Osteocyte (in vitro differentiated cells): ENCODE results near the gene RPLP2. TPM values are rescaled to one million over a fixed set of nuclear protein-coding genes. Genes with fewer than 3 reads are reported as not detected.

Experiments used
- DNase-seq: peaks from one replicate; pipeline ENCODE4 v3.0.0; 2021; ENCODE audit warnings: mixed read lengths; ENCODE audit not compliant: unreplicated experiment; ENCODE audit errors: extremely low spot score
- H3K27ac Mint-ChIP-seq: one replicate; pipeline ENCODE4 v1.8.0; 2021; ENCODE audit warnings: mild to moderate bottlenecking, mixed read lengths; ENCODE audit not compliant: unreplicated experiment
- H3K27me3 Mint-ChIP-seq: one replicate; pipeline ENCODE4 v1.8.0; 2021; ENCODE audit warnings: mixed read lengths; ENCODE audit not compliant: unreplicated experiment
- H3K36me3 Mint-ChIP-seq: one replicate; pipeline ENCODE4 v1.8.0; 2021; ENCODE audit warnings: mixed read lengths; ENCODE audit not compliant: unreplicated experiment
- H3K4me1 Mint-ChIP-seq: one replicate; pipeline ENCODE4 v1.8.0; 2021; ENCODE audit warnings: mixed read lengths; ENCODE audit not compliant: unreplicated experiment
- H3K4me3 Mint-ChIP-seq: one replicate; pipeline ENCODE4 v1.8.0; 2021; ENCODE audit warnings: mild to moderate bottlenecking, moderate library complexity, mixed read lengths; ENCODE audit not compliant: unreplicated experiment
- H3K9me3 Mint-ChIP-seq: one replicate; pipeline ENCODE4 v1.8.0; 2021; ENCODE audit warnings: mixed read lengths; ENCODE audit not compliant: unreplicated experiment
- total RNA-seq: library from RNA; stranded (reverse); gene quantifications from 2 replicates; pipeline ENCODE4 v1.2.1, GENCODE V29; 2021
- TF ChIP-seq, protein P1 (sequence below): fragments of 200-600 bp; sonication (generic); IDR thresholded peaks from 2 replicates; pipeline ENCODE4 v1.5.0; 2021; ENCODE audit warnings: antibody characterized with exemption, mild to moderate bottlenecking, moderate library complexity

Gene RPLP2
- total RNA-seq, 1 donor from 2014 or later, result 1,500 TPM

DNA sequence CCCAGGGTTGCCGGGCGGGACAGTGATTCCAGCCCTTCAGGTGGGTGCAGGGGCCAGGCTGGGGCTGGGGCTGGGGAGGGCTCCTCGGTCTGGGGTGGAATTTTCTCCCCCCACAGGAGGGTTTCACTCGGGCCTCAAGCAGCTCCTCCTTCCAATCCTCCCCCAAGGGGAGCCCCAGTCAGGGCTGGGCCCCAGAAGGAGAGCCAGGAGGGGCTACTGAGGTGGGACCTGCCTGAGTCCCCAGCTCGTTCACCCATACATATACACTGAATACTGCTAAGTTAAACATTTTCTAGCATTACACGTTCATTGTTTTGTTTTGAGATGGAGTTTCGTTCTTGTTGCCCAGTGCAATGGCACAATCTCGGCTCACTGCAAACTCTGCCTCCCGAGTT lies 16.5 kb downstream of the RPLP2 start:
- Mint-ChIP-seq H3K36me3 (peaks cover 10% of the 10 kb centered on the region), H3K27me3 (no peaks in the 10 kb centered on the region), H3K4me1 (peaks cover 47% of the 10 kb centered on the region), H3K9me3 (no peaks in the 10 kb centered on the region), H3K27ac (no peak overlapping the region), H3K4me3 (peak overlapping the region; percentile 40)
- TF ChIP-seq, protein P1, sequence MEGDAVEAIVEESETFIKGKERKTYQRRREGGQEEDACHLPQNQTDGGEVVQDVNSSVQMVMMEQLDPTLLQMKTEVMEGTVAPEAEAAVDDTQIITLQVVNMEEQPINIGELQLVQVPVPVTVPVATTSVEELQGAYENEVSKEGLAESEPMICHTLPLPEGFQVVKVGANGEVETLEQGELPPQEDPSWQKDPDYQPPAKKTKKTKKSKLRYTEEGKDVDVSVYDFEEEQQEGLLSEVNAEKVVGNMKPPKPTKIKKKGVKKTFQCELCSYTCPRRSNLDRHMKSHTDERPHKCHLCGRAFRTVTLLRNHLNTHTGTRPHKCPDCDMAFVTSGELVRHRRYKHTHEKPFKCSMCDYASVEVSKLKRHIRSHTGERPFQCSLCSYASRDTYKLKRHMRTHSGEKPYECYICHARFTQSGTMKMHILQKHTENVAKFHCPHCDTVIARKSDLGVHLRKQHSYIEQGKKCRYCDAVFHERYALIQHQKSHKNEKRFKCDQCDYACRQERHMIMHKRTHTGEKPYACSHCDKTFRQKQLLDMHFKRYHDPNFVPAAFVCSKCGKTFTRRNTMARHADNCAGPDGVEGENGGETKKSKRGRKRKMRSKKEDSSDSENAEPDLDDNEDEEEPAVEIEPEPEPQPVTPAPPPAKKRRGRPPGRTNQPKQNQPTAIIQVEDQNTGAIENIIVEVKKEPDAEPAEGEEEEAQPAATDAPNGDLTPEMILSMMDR, result no peak
- DNase-seq, result no peak

DNA sequence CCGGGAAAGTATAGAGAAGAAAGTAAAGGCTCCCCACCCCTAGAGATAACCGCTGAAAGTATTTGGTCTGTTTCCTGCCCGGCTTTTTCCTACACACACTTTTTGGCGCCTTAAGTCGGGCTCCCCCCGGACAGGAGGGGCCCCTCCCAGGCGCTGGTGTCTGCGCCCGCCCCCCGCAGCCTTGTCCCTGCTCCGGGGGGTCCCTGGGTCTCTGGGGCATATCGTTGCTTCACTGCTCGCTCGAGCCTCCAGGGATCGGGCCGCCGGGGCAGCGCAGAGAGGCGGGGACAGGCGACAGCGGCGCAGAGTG lies 17.0 kb downstream of the RPLP2 start:
- Mint-ChIP-seq H3K4me1 (peaks cover 48% of the 10 kb centered on the region), H3K36me3 (peaks cover 10% of the 10 kb centered on the region), H3K27me3 (no peaks in the 10 kb centered on the region), H3K9me3 (no peaks in the 10 kb centered on the region), H3K4me3 (peak overlapping the region; percentile 40), H3K27ac (no peak overlapping the region)
- no peak for DNase-seq
- TF ChIP-seq, protein P1, result no peak

DNA sequence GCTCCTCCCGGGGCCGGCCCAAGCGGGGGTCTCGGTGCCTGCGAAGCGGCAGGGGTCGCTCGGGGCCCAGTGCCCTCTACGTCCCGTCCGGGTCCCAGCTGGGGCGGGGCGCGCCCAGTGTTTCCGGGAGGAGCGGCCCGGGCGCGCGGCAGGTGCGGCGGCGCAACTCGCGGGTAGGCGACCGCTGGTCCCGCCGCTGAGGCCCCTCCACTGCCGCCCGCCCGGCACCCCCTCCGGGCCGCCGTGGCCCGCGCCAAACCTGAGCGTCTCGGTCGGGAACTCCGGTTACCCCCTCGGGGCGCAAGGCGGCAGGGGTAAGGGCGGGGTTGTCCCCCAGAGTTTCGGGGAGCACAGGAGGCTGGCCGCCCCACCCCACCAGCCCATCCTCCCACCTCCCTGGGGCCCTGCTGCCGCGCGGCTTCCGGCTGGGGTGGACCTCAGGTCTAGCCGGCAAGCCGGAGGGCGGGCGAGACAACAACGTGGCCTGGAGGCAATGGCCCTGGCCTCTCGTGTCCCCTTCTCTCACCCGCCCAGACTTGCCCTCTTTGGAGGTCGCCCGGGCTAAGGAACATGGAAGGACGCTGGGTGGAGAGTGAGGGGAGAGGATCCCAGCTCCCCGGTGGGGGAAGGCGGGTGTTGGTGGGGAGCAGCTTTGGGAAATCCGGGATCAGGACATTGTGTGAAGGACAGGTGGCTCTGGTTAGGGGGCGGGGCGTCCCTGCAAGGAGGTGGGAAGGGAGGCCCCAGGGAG lies 17.6 kb downstream of the RPLP2 start:
- Mint-ChIP-seq H3K27me3 (no peaks in the 10 kb centered on the region), H3K36me3 (peaks cover 10% of the 10 kb centered on the region), H3K4me1 (peaks cover 49% of the 10 kb centered on the region), H3K4me3 (peak overlapping the region; percentile 40), H3K9me3 (no peaks in the 10 kb centered on the region), H3K27ac (peak overlapping the region; percentile 31)
- DNase-seq, result no peak
- TF ChIP-seq, protein P1, result no peak

DNA sequence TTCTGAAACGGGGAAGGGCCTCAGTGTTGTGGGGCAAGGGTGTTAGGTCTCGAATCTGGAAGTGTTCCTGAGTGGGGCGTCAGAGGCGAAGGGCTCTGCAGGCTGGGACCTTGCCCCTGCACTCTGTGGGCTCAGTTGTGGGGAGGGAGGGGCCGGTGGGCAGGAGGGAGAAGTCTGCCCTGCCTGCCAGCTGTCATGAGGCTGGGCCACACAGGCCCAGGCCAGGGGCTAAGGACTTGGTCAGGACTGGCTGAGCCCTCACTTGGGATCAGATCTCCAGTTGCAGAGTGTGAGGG lies 18.1 kb downstream of the RPLP2 start, which contains the start of gene CRACR2B:
TSS of gene CRACR2B (plus strand) at position 23 of the 296 bp plus-strand sequence. CDS start 689 bp downstream, outside the sequence.
- Mint-ChIP-seq H3K4me1 (peaks cover 49% of the 10 kb centered on the region), H3K27ac (peak within 1 kb of the TSS; percentile 54), H3K9me3 (no peaks in the 10 kb centered on the region), H3K36me3 (peaks cover 7% of the 10 kb centered on the region), H3K27me3 (no peaks in the 10 kb centered on the region), H3K4me3 (peak within 1 kb of the TSS; percentile 40)
- TF ChIP-seq, protein P1, result no peak
- DNase-seq, result no peak

DNA sequence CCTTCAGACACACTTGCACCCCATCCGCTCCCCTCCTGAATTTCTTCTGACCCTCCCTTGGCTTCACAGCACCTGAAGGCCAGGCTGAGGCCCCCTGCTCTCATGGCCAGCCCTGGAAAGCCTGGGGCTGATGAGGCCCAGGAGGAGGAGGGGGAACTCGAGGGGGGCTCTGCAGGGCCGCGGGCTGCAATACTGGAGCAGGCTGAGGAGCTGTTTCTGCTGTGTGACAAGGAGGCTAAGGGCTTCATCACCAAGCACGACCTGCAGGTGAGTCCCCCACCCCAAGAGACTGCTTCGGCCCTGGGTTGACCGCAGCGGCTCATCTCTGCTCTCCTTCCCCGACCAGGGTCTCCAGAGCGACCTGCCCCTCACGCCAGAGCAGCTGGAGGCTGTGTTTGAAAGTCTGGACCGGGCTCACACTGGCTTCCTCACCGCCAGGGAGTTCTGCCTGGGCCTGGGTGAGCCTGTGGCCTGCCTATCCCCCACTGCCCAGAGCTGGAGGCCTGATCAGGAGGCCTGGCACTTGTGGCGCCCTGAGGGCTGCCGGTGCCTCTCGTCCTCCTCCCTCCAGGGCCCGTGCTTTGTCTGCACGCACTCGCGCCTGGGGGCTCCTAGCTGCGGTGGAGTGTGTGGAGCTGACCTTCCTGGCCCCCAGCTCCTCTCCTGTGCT lies 18.9 kb downstream of the RPLP2 start:
- Mint-ChIP-seq H3K36me3 (peaks cover 7% of the 10 kb centered on the region), H3K4me3 (no peak overlapping the region), H3K27me3 (no peaks in the 10 kb centered on the region), H3K27ac (peak overlapping the region; percentile 54), H3K4me1 (peaks cover 49% of the 10 kb centered on the region), H3K9me3 (no peaks in the 10 kb centered on the region)
- TF ChIP-seq, protein P1, result no peak
- no peak for DNase-seq
